ENCODE results near the gene RPL36AL. TPM values are rescaled to one million over a fixed set of nuclear protein-coding genes. Genes with fewer than 3 reads are reported as not detected.
"Not testable (repeated sequence)": the region's sequence is repeated elsewhere in the genome, so short reads cannot be mapped to it uniquely, and the experiment has no call there.

The RPL36AL gene
- total RNA-seq, 4 donors from 2014 or later = 200 to 323 (median 277) TPM

GRCh38 chr14:49586673-49587460 is 33.6 kb downstream of the RPL36AL start:
- TF ChIP-seq CTCF (IDR thresholded peaks at IDR 0.05) = peak; percentile 52 to 82 (median 70)
- TF ChIP-seq EP300 (IDR thresholded peaks at IDR 0.05) = no peak
- no peak for DNase-seq (ENCODE audit: extremely low spot score)
- H3K27ac ChIP-seq (replicated peaks in 1 of 4) = peak overlapping the region; percentile 86 to 94 (median 90)
- H3K36me3 ChIP-seq = peaks cover 9 to 28% (median 26%) of the 10 kb centered on the region in 4 donors
- H3K4me1 ChIP-seq = peaks cover 14 to 43% (median 38%) of the 10 kb centered on the region in 4 donors
- H3K9me3 ChIP-seq = no peaks in the 10 kb centered on the region
- WGBS = 2% methylated on average over 12 of the region's 21 CpGs
- intact Hi-C loops (cut with DNase I) = no loop called here
- H3K4me3 ChIP-seq = peak overlapping the region; percentile 84 to 95 (median 86)
- no peaks in the 10 kb centered on the region for H3K27me3 ChIP-seq

GRCh38 chr14:49585803-49586672 is 34.4 kb downstream of the RPL36AL start, which contains the start of gene RPS29:
TSS of gene RPS29 (minus strand) at chr14:49586380. CDS start at chr14:49586346, 34 bp downstream.
- Histone ChIP-seq H3K27ac (replicated peaks in 1 of 4) (peak within 1 kb of the TSS; percentile 86 to 94 (median 90)), H3K4me3 (peak within 1 kb of the TSS; percentile 84 to 95 (median 86)), H3K9me3 (no peaks in the 10 kb centered on the region), H3K27me3 (no peaks in the 10 kb centered on the region), H3K4me1 (peaks cover 14 to 48% (median 41%) of the 10 kb centered on the region in 4 donors), H3K36me3 (peaks cover 9 to 32% (median 27%) of the 10 kb centered on the region in 4 donors)
- peak; percentile 100 for DNase-seq (ENCODE audit: extremely low spot score)
- intact Hi-C loops (cut with DNase I) = no loop called here
- TF ChIP-seq POLR2AphosphoS5 (IDR thresholded peaks at IDR 0.05) (peak; percentile 98 to 99), EP300 (IDR thresholded peaks at IDR 0.05) (no peak), POLR2A (IDR thresholded peaks at IDR 0.05; ENCODE audit: low read depth) (peak; percentile 82), CTCF (IDR thresholded peaks at IDR 0.05) (peak in 1 of 3 experiments; percentile 9)
- under 1% methylated on average over 26 of the region's 55 CpGs for WGBS

- peaks cover 9 to 32% (median 27%) of the 10 kb centered on the region in 4 donors for H3K36me3 ChIP-seq
- H3K4me1 ChIP-seq = peaks cover 14 to 48% (median 41%) of the 10 kb centered on the region in 4 donors
- DNase-seq (ENCODE audit: extremely low spot score); intact Hi-C loops (cut with DNase I); H3K9me3 ChIP-seq; H3K27me3 ChIP-seq: not testable (repeated sequence)
- peak overlapping the region; percentile 86 to 94 (median 90) for H3K27ac ChIP-seq (replicated peaks in 1 of 4)
- peak overlapping the region; percentile 84 to 95 (median 86) for H3K4me3 ChIP-seq
- WGBS = 28% methylated on average over 32 of the region's 32 CpGs
Measured at GRCh38 chr14:49584981-49585640, 35.3 kb downstream of the RPL36AL start.

- Histone ChIP-seq H3K4me1 (peaks cover 14 to 48% (median 41%) of the 10 kb centered on the region in 4 donors), H3K36me3 (peaks cover 9 to 32% (median 27%) of the 10 kb centered on the region in 4 donors), H3K9me3 (no peaks in the 10 kb centered on the region), H3K27ac (replicated peaks in 1 of 4) (no peak overlapping the region), H3K4me3 (peak overlapping the region in 2 of 4 donors; percentile 6 to 95), H3K27me3 (no peaks in the 10 kb centered on the region)
- intact Hi-C loops (cut with DNase I) = no loop called here
- TF ChIP-seq POLR2A (IDR thresholded peaks at IDR 0.05; ENCODE audit: low read depth) (no peak), CTCF (IDR thresholded peaks at IDR 0.05) (no peak), POLR2AphosphoS5 (IDR thresholded peaks at IDR 0.05) (no peak), EP300 (IDR thresholded peaks at IDR 0.05) (no peak)
- no peak for DNase-seq (ENCODE audit: extremely low spot score)
- 90% methylated on average over 11 of the region's 11 CpGs for WGBS
Measured at GRCh38 chr14:49584058-49584457, 36.4 kb downstream of the RPL36AL start.
